GM19193 (cell line): ENCODE results near the gene KCNK18.

ENCODE experiments used
- POLR2A ChIP-seq: IDR thresholded peaks from 4 replicates; pipeline ENCODE4 v1.6.1; 2011; ENCODE audit not compliant: insufficient read depth, insufficient read length; ENCODE audit errors: extremely low read depth

The KCNK18 gene

DNA sequence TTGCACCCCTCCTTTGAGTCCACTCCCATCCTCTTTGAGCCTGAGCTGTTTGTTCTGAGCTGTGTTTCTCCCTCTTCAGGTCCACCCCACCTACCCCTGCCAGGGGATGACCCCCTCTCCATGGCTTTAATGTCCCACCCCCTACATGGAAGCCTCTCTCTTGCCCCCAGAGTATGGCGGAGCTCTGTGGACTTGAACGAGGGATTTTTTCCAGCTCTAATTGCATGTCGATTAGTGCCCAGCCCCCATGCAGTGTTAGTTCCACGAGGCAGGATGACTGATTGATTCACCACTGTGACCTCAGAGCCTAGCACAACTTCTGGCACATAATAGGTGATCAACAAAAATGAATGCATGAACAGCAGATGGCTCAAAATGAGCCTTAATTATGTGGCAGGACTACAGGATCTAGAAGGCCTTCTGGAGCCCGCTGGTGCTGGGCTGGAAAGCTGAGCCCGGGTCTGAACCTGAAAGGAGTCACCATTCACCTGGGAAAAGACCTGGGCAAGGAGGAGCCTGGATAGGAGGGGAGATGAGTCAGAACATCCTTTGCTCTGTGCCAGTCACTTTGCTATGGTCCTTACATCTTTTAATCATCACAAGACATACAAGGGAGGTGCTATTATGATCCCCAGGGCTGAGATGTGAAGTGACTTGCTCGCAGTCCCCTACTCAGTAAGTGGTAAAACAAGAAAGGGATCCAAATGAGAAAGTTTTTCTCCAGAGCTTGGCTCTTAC is 26.6 kb downstream of the KCNK18 start:
- TF ChIP-seq POLR2A, result no peak

DNA sequence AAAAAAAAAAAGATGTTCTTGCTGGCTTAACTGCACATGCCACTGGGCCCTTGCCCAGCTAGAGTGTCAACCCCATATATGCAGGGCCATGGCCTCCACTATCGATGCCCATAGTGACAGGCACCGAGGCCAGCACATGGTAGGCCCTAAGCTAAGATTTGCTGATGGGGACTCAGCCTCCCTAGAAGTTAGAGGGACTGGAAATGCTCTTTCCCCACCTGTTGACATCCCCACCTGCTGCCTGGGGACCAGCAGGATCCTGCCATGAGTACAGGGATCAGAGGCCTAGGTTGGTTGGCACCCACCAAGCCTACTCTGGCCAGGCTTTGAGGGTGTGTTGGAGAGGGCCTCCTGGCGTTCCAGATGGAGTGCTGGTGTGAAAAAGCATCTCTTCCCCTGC is 27.6 kb downstream of the KCNK18 start:
- no peak for TF ChIP-seq POLR2A

DNA sequence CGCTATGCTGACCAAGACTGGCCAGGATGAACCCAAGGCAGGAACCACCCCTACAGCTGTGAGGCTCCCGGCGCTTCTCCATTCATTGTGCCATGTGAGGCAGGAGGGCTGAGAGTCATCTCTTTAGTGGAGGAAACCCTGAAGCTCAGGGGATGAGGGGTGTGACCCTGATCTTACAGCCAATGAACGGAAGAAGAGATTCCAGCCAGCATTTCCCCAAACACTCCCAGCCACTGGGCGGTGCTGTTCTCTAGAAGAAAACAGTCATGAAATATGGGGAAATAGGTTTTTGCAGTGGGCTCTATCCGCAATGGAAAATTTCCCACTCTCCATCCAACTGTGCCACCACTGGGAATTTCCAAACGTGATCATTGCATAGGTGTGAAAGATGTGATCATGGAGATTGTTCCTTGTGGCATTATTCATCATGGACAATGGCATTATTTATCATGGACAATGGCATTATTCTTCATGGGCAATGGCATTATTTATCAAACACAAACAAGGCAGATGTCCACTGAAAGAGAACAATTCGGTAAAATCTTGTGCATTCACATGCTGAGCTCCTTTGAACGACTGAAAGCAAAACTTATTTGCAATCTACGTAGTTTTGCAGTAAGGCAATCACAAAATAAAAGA is 29.6 kb downstream of the KCNK18 start:
- TF ChIP-seq POLR2A, result no peak

DNA sequence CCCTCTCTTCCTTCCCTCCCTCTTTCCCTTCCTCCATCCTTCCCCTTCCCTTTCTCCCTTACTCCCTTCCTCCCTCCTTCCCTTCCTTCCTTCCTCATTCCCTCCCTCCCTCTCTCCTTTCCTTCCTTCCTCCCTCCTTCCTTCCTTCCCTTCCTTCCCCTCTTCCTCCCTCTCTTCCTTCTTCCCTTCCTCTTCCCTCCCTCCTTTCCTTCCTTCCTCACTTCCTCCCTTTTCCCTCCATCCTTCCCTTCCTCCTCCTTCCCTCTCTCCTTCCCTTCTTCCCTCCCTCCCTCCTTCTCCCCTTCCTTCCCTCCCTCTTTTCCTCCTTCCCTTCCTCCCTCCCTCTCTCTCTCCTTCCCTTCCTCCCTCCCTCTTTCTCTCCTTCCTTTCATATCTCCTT is 30.9 kb downstream of the KCNK18 start:
- TF ChIP-seq POLR2A, result no peak

DNA sequence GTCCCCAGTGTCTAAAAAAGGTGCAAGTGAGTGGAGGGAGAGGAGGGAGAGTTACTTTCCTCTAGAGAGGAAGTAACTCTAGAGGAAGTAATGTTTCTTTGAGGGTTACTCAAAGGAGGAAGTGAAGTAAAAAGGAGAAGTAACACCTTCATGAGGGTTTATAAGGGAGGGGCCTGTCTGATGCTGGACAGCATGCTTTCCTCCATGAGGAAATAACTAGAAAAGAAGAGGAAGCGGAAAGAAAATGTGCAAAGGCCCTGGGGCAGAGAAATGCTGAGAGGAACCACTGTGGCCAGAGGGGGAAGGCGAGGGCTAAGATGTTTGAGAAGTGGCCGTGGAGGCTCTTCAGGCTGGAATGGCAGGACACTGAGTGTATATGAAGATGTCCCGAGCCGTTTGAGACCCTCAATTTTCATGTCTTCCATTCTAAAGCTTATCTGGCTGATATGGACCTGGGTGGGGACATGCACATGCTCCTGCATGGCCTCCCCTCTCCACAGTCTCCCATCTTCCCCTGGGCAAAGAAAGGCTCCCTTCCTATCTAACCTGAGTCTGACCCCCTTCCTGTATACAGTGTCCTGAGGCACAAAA is 40.2 kb downstream of the KCNK18 start:
- no peak for TF ChIP-seq POLR2A

DNA sequence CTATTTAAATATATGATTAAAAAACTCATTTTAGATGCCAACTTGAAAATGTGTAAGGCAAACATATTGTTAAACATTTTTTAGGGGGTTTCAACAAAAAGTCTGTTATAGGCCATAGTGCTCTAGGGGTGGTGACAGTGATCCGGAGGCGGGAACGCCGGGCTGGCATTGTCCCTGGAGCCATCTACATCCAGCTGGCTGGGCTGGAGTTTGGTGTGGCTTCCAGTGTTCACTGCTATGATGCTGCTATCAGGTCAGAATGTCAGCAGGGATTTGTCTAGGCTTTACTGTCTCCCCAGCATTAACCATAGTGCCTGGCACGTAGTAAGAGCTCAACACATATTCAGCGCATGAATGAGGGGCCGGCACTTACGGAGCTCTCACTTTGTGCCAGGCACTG is 41.8 kb downstream of the KCNK18 start:
- TF ChIP-seq POLR2A, result no peak

DNA sequence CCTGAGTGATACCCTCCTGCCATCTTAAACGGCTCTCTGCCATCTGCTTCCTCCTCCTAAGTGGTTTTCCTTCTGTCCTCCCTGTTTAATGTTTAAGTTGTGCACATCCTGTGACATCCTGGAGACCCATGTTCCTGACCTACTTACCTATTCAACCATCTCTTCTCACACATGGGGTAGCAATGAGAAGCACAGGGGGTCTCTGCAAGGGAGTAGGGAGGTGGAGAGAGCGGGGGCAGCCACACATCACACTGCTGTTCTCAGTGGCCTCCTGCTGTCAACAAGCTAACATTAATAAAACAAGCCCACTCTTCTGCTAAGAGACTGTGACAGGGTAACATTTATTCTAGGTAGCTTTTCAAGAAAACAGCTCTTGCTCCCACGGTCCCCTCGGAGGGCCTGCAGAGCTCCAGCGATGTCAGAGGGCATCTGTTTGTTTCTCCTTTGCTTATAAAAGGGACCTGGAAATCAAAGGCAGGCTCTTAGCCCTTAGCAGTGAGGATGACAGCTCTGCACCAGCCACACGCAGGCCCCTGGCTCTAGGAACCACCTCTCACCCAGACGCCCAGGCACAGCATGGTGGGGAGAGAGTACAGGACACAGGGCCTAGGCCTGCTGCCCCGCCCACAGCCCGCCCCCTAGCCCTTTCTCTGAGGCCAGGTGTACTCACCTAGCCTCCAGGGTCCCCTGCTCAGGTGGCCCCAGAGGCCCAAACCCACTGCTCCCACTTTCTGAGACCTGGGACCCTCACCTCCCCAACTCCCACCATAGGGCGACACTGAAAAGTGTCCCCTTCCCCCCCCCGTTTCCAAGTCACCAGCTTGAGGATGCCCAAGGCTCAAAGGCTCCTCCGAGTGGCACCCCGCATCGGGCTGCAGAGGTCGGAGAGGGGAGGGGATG is 42.7 kb downstream of the KCNK18 start:
- TF ChIP-seq POLR2A, result no peak

DNA sequence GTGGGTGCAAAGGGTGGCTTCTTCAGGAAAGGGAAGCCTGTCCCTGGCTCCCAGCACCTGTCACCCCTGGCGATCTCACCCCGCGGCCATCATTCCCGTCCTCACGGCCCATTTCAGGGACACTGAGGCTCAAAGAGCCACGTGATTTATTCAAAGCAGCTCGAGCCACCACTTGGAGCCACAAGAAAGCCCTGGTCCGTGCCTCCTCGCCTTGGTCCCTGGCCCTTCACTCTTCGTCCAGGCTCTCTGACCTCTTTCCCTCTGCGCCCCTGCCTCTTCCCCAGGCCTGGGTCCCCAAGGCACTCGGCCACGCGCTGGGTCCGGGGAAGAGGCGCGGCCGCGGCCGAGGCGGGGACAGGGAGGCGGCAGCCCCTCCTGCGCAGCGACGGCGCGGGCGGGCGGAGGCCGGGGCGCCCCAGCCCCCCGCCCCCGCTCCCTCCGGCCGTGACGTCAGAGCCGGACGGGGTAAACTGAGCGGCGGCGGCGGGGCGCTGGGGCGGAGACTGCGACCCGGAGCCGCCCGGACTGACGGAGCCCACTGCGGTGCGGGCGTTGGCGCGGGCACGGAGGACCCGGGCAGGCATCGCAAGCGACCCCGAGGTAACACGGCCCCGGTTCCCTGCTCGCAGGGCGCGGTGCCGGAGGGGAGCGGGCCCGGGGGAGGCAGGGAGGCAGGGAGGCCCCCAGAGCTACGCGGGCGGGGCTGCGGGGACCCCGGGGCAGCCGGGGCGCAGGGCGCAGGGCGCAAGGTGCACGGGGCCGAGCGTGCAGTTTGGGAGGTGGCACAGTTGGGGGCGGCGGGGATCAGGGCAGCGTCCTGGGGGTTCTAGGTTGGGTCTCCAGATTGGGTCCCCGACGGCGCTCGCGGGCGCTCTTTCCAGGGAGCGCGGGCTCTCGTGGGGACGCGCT is 43.6 kb downstream of the KCNK18 start, which contains the start of gene SLC18A2:
Gene SLC18A2, plus strand, starts transcription at position 494 of the 909 bp plus-strand sequence. CDS start 580 bp downstream, outside the sequence.
- no peak for TF ChIP-seq POLR2A

DNA sequence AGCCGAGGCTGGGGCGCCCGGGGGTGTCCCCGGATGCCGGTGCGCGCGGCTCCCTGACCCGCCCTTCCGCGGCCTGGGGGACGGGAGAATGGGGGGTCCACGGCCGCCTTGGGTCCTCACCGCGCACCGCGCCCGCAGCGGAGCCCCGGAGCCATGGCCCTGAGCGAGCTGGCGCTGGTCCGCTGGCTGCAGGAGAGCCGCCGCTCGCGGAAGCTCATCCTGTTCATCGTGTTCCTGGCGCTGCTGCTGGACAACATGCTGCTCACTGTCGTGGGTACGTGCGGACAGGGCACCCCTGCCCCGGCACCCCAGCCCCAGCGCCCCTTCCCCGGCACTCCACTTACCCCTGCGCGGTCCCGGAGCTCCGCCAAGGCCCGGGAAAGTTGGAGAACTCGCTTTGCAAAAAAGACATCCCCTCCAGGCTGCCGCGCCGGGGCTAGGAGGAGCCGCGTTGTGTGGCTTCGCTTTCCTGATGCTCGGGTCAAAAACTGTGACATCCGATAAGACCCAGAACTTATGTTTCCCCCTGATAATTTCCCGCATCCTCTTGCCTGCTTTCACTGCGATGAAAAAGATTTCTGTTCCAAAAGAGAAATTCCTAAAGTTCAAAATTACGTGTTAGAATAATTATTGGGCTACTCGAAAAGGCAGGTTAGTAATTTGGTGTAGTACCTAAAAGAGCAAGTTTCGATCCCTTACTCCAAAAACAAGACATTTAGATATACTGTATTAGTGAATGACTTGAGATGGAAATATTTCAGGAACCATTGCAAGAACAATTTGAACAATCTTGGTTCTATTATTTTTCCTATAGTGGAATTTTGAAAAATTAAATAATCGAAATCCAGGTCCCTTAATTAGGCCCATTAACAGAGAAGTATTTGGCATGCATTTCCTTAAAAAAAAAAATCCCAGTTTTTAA is 44.5 kb downstream of the KCNK18 start:
- TF ChIP-seq POLR2A, result no peak

DNA sequence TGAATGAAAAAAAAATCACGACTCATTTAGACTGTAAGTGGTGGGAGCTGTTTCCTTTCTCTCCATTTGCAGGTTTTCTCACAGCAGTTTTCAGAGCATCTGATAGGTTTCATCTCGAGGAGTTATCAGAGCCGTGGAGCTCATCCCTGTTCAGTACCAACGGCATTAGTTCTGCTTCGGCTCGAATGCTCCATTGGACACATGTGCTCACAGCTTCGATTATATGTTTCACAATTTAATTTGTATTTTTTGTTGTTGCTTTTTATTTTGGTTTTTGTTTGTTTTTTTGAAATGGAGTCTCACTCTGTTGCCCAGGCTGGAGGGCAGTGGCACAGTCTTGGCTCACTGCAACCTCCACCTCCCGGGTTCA is 45.2 kb downstream of the KCNK18 start:
- TF ChIP-seq POLR2A, result no peak

DNA sequence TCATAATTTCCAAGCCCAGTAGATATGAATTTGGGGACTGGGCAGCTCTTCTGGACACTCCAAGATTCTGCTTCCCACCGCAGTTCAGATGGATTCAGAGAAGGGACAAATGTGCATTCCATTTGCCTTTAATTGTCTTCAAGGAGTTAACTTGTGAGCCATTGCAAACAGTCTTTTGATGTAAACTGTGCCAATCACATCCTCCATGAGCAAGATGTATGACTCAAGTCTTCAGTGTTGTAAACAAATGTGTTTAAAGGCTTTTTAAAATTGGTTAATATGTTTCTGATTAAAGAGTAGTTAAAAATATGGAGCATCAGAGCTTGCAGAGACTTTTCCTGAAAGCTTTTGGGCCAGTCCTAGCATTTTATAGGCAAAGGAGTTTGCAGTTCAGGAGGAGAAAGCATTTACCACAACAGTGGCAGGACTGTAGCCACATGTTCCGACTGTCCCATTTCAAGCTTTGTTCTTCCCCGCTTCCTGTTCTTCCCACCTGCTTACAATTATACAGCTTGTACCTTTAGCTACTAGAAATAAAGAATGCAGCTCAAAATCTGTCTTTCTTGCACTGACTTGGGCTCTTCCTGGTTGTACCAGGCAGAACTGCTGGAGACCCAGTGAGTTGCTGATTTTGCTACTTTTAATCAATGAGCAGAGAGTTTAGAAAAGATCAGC is 49.8 kb downstream of the KCNK18 start:
- TF ChIP-seq POLR2A, result no peak

DNA sequence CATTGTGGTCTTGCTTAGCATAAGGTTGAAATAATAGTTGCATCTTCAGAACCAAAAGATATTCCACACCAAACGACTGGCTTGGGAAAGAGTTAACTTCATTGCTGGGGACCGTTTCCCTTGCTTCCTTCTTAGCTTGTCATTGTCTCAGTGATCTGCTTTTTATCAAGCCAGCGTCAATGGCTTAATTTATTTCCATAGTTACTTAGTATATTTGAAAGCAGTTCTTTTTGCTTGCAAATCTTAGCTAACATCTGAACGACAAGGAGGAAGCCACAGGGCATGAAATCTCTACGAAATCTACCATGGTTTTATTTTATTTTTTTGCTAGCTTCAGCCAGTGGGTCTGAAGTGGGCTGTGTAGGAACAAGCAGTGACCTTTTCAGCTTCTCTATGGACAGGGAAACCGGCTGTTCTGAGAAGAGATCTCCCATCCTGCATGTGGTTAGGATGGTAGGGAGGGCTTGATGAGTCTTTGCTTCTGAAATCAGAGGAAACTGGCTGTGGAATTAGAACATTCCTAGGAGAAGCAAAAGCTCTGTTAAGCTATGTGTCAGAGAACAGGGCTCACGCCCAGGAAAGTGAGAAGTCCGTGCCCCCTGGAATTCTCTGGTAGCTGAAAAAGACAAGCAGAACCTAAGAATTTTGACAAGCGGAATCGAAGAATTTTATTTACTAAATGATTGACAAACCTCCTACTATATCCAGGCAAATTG is 51.6 kb downstream of the KCNK18 start:
- no peak for TF ChIP-seq POLR2A

DNA sequence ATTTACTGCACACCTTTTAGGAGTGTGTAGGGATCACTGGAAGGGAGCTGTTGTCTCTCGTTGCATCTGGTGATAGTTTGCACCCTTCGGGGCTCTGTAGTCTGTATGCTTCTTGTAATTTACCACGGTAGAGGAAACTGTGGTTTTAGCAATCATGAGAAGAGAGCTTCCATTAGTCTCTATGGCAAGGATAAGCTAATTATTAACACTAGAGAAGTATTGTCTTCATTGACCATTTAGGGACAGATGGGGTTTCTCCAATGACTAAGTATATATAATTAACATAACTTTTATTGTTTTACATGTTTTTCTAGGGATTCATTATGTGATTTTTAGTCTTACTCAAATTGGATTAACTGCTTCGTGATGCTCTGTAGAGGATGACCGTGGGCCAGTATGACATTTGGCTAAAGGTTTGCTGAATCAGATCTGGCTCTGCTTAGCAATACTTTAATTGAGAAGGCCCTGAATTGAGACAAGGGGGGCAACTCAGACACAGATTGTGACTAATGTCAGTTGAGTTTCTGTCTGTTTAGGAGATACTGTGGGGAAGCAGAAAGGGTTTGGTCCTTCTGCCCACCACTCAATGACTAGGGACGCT is 52.3 kb downstream of the KCNK18 start:
- TF ChIP-seq POLR2A, result no peak
